OCI-LY7 (cell line): ENCODE measurements around the gene RBM33.

Source experiments
- CTCF ChIP-seq: fragments of 200-600 bp; sonication (generic); conservative IDR thresholded peaks from 2 replicates; pipeline ENCODE4 v1.5.1; 2014; ENCODE audit warnings: mild to moderate bottlenecking, antibody characterized with exemption, low read length, moderate library complexity, mixed read lengths
- EZH2phosphoT487 ChIP-seq: fragments of 200-600 bp; sonication (generic); IDR thresholded peaks from 2 replicates; pipeline ENCODE4 v1.6.1; 2018; ENCODE audit warnings: low read depth, borderline replicate concordance, mild to moderate bottlenecking, mixed run types, antibody characterized with exemption, low read length, moderate library complexity, mixed read lengths

GRCh38 chr7:155818820-155819168 is 174.3 kb downstream of the RBM33 start:
- TF ChIP-seq CTCF (no peak), EZH2phosphoT487 (no peak)
